IPS DF 6.9 (cell line): Measurements from ENCODE around the gene KIZ.

Experiments used
- DNase-seq: peaks from one replicate; pipeline ENCODE4 v3.0.0-alpha.2; 2013; ENCODE audit warnings: low read depth, low spot score
- H3K27ac ChIP-seq: one replicate; pipeline ENCODE4 v1.5.1; 2013; ENCODE audit warnings: low read length, control low read depth
- H3K27me3 ChIP-seq: 2 replicates; pipeline ENCODE4 v1.6.1; 2013; ENCODE audit warnings: mild to moderate bottlenecking, low read length; ENCODE audit not compliant: control insufficient read depth, insufficient read depth
- H3K36me3 ChIP-seq: 2 replicates; pipeline ENCODE4 v1.6.1; 2013; ENCODE audit warnings: low read length; ENCODE audit not compliant: control insufficient read depth, insufficient read depth
- H3K4me1 ChIP-seq: 2 replicates; pipeline ENCODE4 v1.6.1; 2013; ENCODE audit warnings: low read length; ENCODE audit not compliant: control insufficient read depth, insufficient read depth
- H3K4me3 ChIP-seq: 2 replicates; pipeline ENCODE4 v1.5.1; 2013; ENCODE audit warnings: mild to moderate bottlenecking, low read length
- H3K9me3 ChIP-seq: 2 replicates; pipeline ENCODE4 v1.6.1; 2013; ENCODE audit warnings: low read length, inconsistent platforms; ENCODE audit not compliant: control insufficient read depth, insufficient read depth
- WGBS: extraction: QIAGEN DNeasy Blood & Tissue Kit; methylation state at CpG from one replicate; pipeline ENCODE4 v1.1.7; 2013; ENCODE audit warnings: mixed read lengths, missing lambda C conversion rate; ENCODE audit not compliant: insufficient read length, insufficient coverage; 5-methylcytosine and 5-hydroxymethylcytosine counted together

KIZ gene

DNA sequence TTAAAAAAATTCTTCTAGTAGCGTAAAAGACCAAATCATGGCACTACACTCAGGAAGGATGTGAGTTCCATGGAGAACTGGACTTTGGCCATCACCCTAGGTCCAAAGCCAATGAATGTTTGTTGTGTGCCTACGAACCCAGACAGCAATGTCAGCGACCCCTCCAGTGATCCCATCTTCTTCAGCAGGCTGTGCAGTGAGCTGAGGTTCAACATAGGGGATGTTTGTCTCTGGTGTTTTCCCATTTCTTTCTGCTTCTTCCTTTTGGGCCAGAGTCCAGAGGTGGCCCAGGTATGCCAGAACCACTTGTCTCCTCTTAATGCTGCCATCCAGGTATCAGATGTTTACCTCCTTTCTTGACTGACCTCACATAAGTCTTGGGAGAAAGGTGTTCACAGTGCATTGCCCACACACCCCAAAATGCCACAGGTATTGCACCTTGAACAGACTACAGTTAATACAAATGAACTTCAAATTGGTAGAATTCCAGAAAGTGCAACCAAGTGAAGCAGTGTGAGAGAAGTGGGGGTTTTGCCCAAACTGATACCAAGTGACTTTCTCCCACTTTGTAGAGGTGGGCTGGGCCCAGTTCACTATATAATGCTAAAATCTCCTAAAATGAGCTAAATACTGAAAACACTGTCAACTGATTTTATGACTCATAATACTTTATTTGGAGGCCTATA lies 14.1 kb downstream of the KIZ start:
- Histone ChIP-seq H3K4me1 (0 out of 2 replicates have a peak, but pooled peaks cover 2% of the 10 kb centered on the region), H3K27ac (no peak overlapping the region), H3K36me3 (no peaks in the 10 kb centered on the region; the same call in 1 of the 2 replicates), H3K4me3 (no peak overlapping the region), H3K9me3 (no peaks in the 10 kb centered on the region), H3K27me3 (no peaks in the 10 kb centered on the region)
- no CpG with 5 or more reads among the region's 3 CpGs for WGBS
- DNase-seq = no peak

DNA sequence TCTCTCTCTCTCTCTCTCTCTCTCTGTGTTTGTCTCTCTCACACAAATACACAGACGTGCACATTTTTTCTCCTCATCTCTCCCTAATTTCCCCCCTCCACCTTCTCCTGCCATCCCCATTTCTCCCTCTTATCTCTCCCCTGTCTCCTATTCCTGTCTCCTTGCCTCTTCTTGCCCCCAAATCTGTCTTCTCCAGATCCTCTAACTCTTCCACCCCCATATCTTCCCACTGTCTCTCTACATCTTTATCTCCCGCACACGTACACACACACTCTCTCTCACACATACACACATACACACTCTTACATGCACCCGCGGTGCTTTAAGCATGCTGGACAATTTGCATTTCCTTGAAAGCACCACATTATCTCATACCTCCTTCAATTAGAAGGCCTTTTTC lies 15.9 kb downstream of the KIZ start:
- Histone ChIP-seq H3K9me3 (no peaks in the 10 kb centered on the region), H3K27me3 (no peaks in the 10 kb centered on the region), H3K4me1 (0 out of 2 replicates have a peak, but pooled peaks cover 2% of the 10 kb centered on the region), H3K4me3 (no peak overlapping the region), H3K36me3 (no peaks in the 10 kb centered on the region; the same call in 1 of the 2 replicates), H3K27ac (no peak overlapping the region)
- no peak for DNase-seq
- 100% methylated on average over 5 of the region's 5 CpGs for WGBS

DNA sequence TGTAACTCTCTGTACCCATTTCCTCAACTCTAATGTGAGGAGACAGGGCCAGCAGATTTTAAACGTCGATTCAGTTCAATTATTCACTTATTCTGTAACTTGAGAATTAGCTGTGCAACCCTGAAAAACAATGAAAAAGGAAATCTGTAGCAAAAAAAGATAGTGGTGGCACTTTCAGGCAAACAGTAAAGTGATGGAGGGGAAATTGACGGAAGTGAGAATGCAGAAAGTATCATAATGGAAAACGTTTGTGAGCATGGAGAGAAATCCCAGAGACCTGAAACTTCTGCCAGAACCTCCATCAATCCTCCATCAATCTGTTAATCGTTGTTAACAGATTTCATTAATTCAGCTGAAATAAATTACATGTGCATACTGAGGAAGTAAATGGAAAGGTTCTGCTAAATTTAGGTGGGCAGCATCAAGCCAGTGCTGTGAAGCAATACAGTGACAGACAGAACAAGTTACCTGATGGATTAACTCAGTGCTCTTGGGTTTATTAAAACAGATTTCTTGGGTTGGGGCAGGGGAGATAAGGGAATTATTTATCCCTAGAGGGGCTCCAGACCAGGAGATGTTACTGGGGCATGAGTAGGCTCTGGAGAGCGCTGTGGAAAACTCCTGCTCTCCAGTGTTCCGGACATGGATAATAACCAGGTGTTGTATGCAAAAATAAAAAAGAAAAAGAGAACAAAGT lies 17.5 kb downstream of the KIZ start:
- Histone ChIP-seq H3K27me3 (no peaks in the 10 kb centered on the region), H3K27ac (no peak overlapping the region), H3K9me3 (no peaks in the 10 kb centered on the region), H3K4me3 (no peak overlapping the region), H3K4me1 (no peaks in the 10 kb centered on the region), H3K36me3 (no peaks in the 10 kb centered on the region)
- WGBS = no CpG with 5 or more reads among the region's 7 CpGs
- no peak for DNase-seq

DNA sequence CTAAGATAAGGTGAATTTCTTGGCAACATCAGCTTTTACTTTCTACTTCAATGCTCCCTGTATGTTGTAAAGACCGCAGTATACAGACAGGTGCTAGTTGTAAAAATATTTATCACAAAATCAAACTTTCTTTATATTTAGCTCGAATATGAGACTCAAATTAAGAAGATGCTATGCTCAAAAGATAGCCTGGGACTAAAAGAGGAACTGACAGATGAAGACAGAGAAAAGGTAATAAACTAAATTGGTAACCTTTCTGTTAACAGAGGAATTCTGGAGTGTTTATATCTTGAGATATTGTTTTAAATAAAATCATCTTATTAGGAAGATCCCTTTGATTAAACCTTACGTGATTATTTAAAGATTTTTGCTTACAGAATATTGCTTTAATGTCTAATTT lies 19.5 kb downstream of the KIZ start:
- no peak overlapping the region for H3K27ac ChIP-seq
- H3K27me3 ChIP-seq = no peaks in the 10 kb centered on the region
- no peak overlapping the region for H3K4me3 ChIP-seq
- WGBS = no CpG with 5 or more reads among the region's 3 CpGs
- no peak for DNase-seq
- no peaks in the 10 kb centered on the region for H3K4me1 ChIP-seq
- H3K36me3 ChIP-seq = no peaks in the 10 kb centered on the region
- no peaks in the 10 kb centered on the region for H3K9me3 ChIP-seq

DNA sequence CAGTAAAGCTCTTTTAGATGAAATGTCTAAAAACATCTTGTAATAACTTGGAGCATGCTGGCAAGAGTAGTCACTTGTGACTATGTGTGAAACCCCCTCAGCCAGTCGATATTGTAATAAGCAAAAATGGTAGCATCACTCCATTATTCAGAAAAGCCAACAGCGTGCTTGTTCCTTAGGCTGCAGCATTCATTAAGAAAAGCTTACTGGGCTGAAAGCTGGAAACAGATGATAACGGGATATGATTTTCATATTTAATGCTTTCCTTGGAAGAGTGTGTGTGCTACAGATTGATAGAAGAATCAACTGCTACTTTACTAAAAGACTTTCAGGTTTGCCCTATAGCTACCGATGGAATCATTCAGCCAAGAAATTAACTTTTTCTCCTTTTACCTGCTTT lies 20.3 kb downstream of the KIZ start:
- Histone ChIP-seq H3K4me3 (no peak overlapping the region), H3K4me1 (no peaks in the 10 kb centered on the region)
- no CpG with 5 or more reads among the region's 4 CpGs for WGBS

DNA sequence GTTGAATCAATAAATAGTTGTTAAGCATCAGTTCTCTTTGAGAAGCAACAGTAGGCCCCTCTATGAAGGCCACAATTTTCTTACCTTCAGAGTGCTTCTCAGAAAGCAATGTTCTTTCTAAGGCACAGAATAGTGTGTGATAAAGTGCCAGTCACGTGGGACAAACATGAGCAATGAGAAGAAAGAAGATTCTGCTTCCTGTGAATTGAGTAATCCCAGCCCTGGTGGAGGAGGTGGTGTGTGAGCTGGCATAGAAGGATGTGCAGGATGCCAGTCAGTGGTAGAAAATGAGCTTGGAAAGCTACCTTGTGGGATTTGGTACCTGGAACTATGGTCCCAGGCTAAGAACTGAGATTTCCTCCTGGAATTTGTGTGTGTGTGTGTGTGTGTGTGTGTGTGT lies 21.7 kb downstream of the KIZ start:
- no CpG with 5 or more reads among the region's 1 CpG for WGBS
- H3K27ac ChIP-seq = no peak overlapping the region
- H3K9me3 ChIP-seq = no peaks in the 10 kb centered on the region
- no peaks in the 10 kb centered on the region for H3K4me1 ChIP-seq
- H3K4me3 ChIP-seq = no peak overlapping the region
- H3K27me3 ChIP-seq = no peaks in the 10 kb centered on the region
- DNase-seq = no peak
- no peaks in the 10 kb centered on the region for H3K36me3 ChIP-seq

More for the DNA sequence above, 20.3 kb downstream of the KIZ start:
- Histone ChIP-seq H3K36me3 (no peaks in the 10 kb centered on the region), H3K27me3 (no peaks in the 10 kb centered on the region), H3K27ac (no peak overlapping the region), H3K9me3 (no peaks in the 10 kb centered on the region)
- DNase-seq = no peak

DNA sequence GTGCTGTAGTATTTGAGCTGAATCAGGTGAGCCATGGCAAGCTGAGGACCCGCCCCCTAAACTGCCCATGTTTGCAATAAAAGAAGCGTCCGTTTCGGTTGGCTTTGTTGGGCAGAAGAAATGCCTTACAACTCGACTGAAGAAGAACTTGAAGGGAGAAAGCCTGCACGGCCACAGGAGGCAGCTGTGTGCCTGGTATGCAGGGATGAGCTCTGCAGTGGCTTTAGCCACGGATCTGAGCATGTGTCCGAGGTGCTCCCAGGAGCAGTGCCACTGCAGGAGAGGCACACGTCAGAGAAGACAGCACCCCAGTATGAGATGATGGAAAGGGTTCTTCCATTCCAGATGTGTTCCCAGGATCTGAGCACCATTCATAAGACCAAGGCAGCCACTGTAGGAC lies 23.5 kb downstream of the KIZ start:
- H3K36me3 ChIP-seq = no peaks in the 10 kb centered on the region
- H3K27ac ChIP-seq = no peak overlapping the region
- no peaks in the 10 kb centered on the region for H3K9me3 ChIP-seq
- no CpG with 5 or more reads among the region's 9 CpGs for WGBS
- H3K27me3 ChIP-seq = no peaks in the 10 kb centered on the region
- H3K4me1 ChIP-seq = no peaks in the 10 kb centered on the region
- no peak overlapping the region for H3K4me3 ChIP-seq
- no peak for DNase-seq

GRCh38 chr20:21151791-21152190 lies 25.9 kb downstream of the KIZ start:
- Histone ChIP-seq H3K4me3 (no peak overlapping the region), H3K9me3 (no peaks in the 10 kb centered on the region), H3K36me3 (no peaks in the 10 kb centered on the region), H3K27ac (no peak overlapping the region), H3K4me1 (no peaks in the 10 kb centered on the region), H3K27me3 (no peaks in the 10 kb centered on the region)
- DNase-seq = no peak
- WGBS = no CpG with 5 or more reads among the region's 5 CpGs

DNA sequence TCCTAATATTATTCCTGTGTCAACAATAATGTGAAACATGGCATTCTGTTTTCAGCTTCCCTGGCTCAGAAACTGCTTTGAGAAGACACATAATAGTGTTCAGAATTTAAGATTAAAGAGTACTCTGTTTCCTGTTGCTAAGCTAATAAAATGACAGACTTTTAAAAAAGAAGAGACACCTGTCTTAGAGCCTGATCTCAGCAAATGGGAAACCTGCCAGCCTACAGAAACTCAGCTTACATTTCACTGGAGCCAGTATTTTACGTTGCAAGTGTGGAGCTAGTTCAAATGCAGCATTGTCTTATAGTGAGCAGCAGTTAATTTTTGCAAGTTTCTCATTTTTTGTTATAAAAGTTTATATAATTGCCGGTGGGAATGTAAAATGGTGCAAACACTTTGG lies 28.8 kb downstream of the KIZ start:
- no peaks in the 10 kb centered on the region for H3K27me3 ChIP-seq
- no CpG with 5 or more reads among the region's 2 CpGs for WGBS
- no peak overlapping the region for H3K27ac ChIP-seq
- DNase-seq = no peak
- H3K4me1 ChIP-seq = no peaks in the 10 kb centered on the region
- H3K36me3 ChIP-seq = no peaks in the 10 kb centered on the region
- H3K9me3 ChIP-seq = no peaks in the 10 kb centered on the region
- no peak overlapping the region for H3K4me3 ChIP-seq

- DNase-seq = no peak
- Histone ChIP-seq H3K27me3 (no peaks in the 10 kb centered on the region), H3K4me1 (no peaks in the 10 kb centered on the region), H3K27ac (no peak overlapping the region), H3K36me3 (no peaks in the 10 kb centered on the region), H3K9me3 (no peaks in the 10 kb centered on the region), H3K4me3 (no peak overlapping the region)
- no CpG with 5 or more reads among the region's 5 CpGs for WGBS
These were observed 29.4 kb downstream of the KIZ start for GRCh38 chr20:21155268-21155667.

DNA sequence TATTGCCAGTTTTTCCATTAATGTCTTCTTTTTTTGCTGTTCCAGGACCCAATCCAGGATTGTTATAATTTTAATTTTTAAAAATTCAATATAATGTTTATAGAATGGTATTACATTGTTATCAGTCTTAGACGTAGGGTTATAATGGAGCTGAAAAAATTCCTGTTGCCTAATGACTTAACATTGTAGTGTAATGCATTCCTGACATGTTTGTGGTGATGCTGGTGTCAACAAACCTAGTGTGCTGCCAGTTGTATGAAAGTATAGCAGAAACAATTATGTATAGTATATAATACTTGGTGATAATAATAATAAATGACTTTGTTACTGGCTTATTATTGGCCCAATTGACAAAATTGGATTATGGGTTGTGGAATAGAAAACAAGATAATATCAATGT lies 30.4 kb downstream of the KIZ start:
- Histone ChIP-seq H3K4me3 (no peak overlapping the region), H3K36me3 (no peaks in the 10 kb centered on the region), H3K27ac (no peak overlapping the region), H3K27me3 (no peaks in the 10 kb centered on the region), H3K4me1 (no peaks in the 10 kb centered on the region), H3K9me3 (no peaks in the 10 kb centered on the region)
- no CpG with 5 or more reads among the region's 1 CpG for WGBS
- DNase-seq = no peak
